ENCODE data around the gene CT45A9.
"Not testable (repeated sequence)": the region's sequence is repeated elsewhere in the genome, so short reads cannot be mapped to it uniquely, and the experiment has no call there.

CT45A9 gene

GRCh38 chrX:135871712-135872111 is at the start of gene CT45A9:
CT45A9 (minus strand) TSS chrX:135871812; CDS start chrX:135868061, 3,751 bp downstream.
- CTCF ChIA-PET; POLR2A ChIA-PET (ENCODE audit: low non-redundant PET); DNase-seq (ENCODE audit: low spot score); H3K27ac ChIP-seq: not testable (repeated sequence)

GRCh38 chrX:135920516-135920915 is 48.9 kb upstream of the CT45A9 start:
- CTCF ChIA-PET; DNase-seq (ENCODE audit: low spot score); POLR2A ChIA-PET (ENCODE audit: low non-redundant PET): not testable (repeated sequence)

GRCh38 chrX:135914404-135914803 is 42.8 kb upstream of the CT45A9 start:
- DNase-seq (ENCODE audit: low spot score): no peak
- no peak overlapping the region for H3K27ac ChIP-seq
- TF ChIP-seq CTCF (conservative IDR thresholded peaks at IDR 0.05; ENCODE audit: low read depth): no peak
- POLR2A ChIA-PET (ENCODE audit: low non-redundant PET): no interaction called here
- CTCF ChIA-PET: interaction anchor here (0.6 kb wide), 1 partner anchor 17 kb away, joined by 3 read pairs; no protein-coding TSS in a partner anchor

More at GRCh38 chrX:135920516-135920915, 48.9 kb upstream of the CT45A9 start:
- H3K27ac ChIP-seq: not testable (repeated sequence)

GRCh38 chrX:135910251-135910650 is 38.6 kb upstream of the CT45A9 start:
- H3K27ac ChIP-seq: no peak overlapping the region
- POLR2A ChIA-PET (ENCODE audit: low non-redundant PET): no interaction called here
- CTCF ChIA-PET: interaction anchor here (0.6 kb wide), 1 partner anchor 11 kb away, joined by 3 read pairs; no protein-coding TSS in a partner anchor
- TF ChIP-seq CTCF (conservative IDR thresholded peaks at IDR 0.05; ENCODE audit: low read depth): no peak
- DNase-seq (ENCODE audit: low spot score): no peak

GRCh38 chrX:135893294-135893817 is 21.7 kb upstream of the CT45A9 start, which contains the start of the genes CT45A10 and SAGE1:
CT45A10 (minus strand) TSS chrX:135893444; CDS start chrX:135885344, 8,100 bp downstream.
SAGE1 (plus strand) TSS chrX:135893716; CDS start chrX:135896243, 2,527 bp downstream.
- ChIA-PET POLR2A (ENCODE audit: low non-redundant PET) (no interaction called here), CTCF (no interaction called here)
- H3K27ac ChIP-seq: no peak within 1 kb of the TSS
- no peak for DNase-seq (ENCODE audit: low spot score)
- TF ChIP-seq CTCF (conservative IDR thresholded peaks at IDR 0.05; ENCODE audit: low read depth): no peak

- no peak overlapping the region for H3K27ac ChIP-seq
- no peak for DNase-seq (ENCODE audit: low spot score)
- TF ChIP-seq CTCF (conservative IDR thresholded peaks at IDR 0.05; ENCODE audit: low read depth): no peak
- ChIA-PET POLR2A (ENCODE audit: low non-redundant PET) (no interaction called here), CTCF (no interaction called here)
Observed at GRCh38 chrX:135892781-135893180, 21.2 kb upstream of the CT45A9 start.

GRCh38 chrX:135890087-135890585 is 18.5 kb upstream of the CT45A9 start:
- ChIA-PET CTCF (interaction anchor here (1.0 kb wide), 1 partner anchor 150 kb away, joined by 3 read pairs; no protein-coding TSS in a partner anchor), POLR2A (ENCODE audit: low non-redundant PET) (no interaction called here)
- H3K27ac ChIP-seq: no peak overlapping the region
- no peak for DNase-seq (ENCODE audit: low spot score)
- TF ChIP-seq CTCF (conservative IDR thresholded peaks at IDR 0.05; ENCODE audit: low read depth): no peak

GRCh38 chrX:135888976-135889375 is 17.4 kb upstream of the CT45A9 start:
- CTCF ChIA-PET; POLR2A ChIA-PET (ENCODE audit: low non-redundant PET); DNase-seq (ENCODE audit: low spot score): not testable (repeated sequence)

GRCh38 chrX:135888230-135888629 is 16.6 kb upstream of the CT45A9 start:
- DNase-seq (ENCODE audit: low spot score); CTCF ChIA-PET; H3K27ac ChIP-seq; POLR2A ChIA-PET (ENCODE audit: low non-redundant PET): not testable (repeated sequence)

More at GRCh38 chrX:135888976-135889375, 17.4 kb upstream of the CT45A9 start:
- not testable (repeated sequence) for H3K27ac ChIP-seq

GRCh38 chrX:135882741-135883140 is 11.1 kb upstream of the CT45A9 start:
- POLR2A ChIA-PET (ENCODE audit: low non-redundant PET); H3K27ac ChIP-seq; DNase-seq (ENCODE audit: low spot score); CTCF ChIA-PET: not testable (repeated sequence)

- POLR2A ChIA-PET (ENCODE audit: low non-redundant PET); DNase-seq (ENCODE audit: low spot score); H3K27ac ChIP-seq; CTCF ChIA-PET: not testable (repeated sequence)
Observed at GRCh38 chrX:135854438-135854837, 17.2 kb downstream of the CT45A9 start, which contains the start of gene CT45A8. CT45A8 (minus strand) TSS chrX:135854538; CDS start chrX:135850783, 3,755 bp downstream.

- H3K27ac ChIP-seq; DNase-seq (ENCODE audit: low spot score); POLR2A ChIA-PET (ENCODE audit: low non-redundant PET); CTCF ChIA-PET: not testable (repeated sequence)
Observed at GRCh38 chrX:135837180-135837579, 34.4 kb downstream of the CT45A9 start, which contains the start of gene CT45A7. CT45A7 (minus strand) TSS chrX:135837280; CDS start chrX:135833533, 3,747 bp downstream.

Measured in RWPE1 (cell line).